GM21515 (cell line): ENCODE data around the gene WDR62.
A peak's percentile ranks its signal among the peaks of the same experiment; 100 is the strongest.

Source experiments
- ATAC-seq: cut with Tn5 transposase; IDR thresholded peaks from one replicate; pipeline ENCODE4 v1.9.1; 2021; ENCODE audit not compliant: unreplicated experiment

WDR62 gene

GRCh38 chr19:36139473-36140303 lies 85.0 kb downstream of the WDR62 start, which contains the start of gene CAPNS1:
Gene CAPNS1 (plus strand): TSS chr19:36140066. CDS start chr19:36141012, 946 bp downstream.
- peak; percentile 74 for ATAC-seq

- ATAC-seq, result no peak
Observed at GRCh38 chr19:36140304-36141038, 85.8 kb downstream of the WDR62 start.

GRCh38 chr19:36141039-36141927 lies 86.6 kb downstream of the WDR62 start:
- peak; percentile 49 for ATAC-seq

GRCh38 chr19:36142046-36142445 lies 87.3 kb downstream of the WDR62 start:
- ATAC-seq, result no peak

GRCh38 chr19:36142496-36142895 lies 87.8 kb downstream of the WDR62 start:
- ATAC-seq, result no peak

GRCh38 chr19:36144624-36145023 lies 89.9 kb downstream of the WDR62 start:
- ATAC-seq, result no peak

- no peak for ATAC-seq
Observed at GRCh38 chr19:36149673-36150406, 95.1 kb downstream of the WDR62 start.

GRCh38 chr19:36150586-36150985 lies 95.9 kb downstream of the WDR62 start:
- ATAC-seq, result no peak

GRCh38 chr19:36151144-36152018 lies 96.7 kb downstream of the WDR62 start:
- no peak for ATAC-seq

- no peak for ATAC-seq
Observed at GRCh38 chr19:36152019-36152351, 97.3 kb downstream of the WDR62 start.

GRCh38 chr19:36152352-36153091 lies 97.8 kb downstream of the WDR62 start, which contains the start of gene COX7A1:
Gene COX7A1 (minus strand): TSS chr19:36152447. CDS start chr19:36152407, 40 bp downstream.
- no peak for ATAC-seq

- no peak for ATAC-seq
Observed at GRCh38 chr19:36153126-36153525, 98.4 kb downstream of the WDR62 start.
